PC-9 (cell line): ENCODE measurements around the gene TXLNA.

Source experiments
- EZH2 ChIP-seq: fragments of 200-600 bp; sonication (generic); IDR thresholded peaks from 2 replicates; pipeline ENCODE4 v1.8.0; 2017; ENCODE audit warnings: antibody characterized with exemption, low read depth
- TF ChIP-seq, protein P1 (sequence below): fragments of 200-600 bp; sonication (generic); conservative IDR thresholded peaks from 2 replicates; pipeline ENCODE4 v1.6.1; 2017; ENCODE audit warnings: mixed run types, antibody characterized with exemption, mild to moderate bottlenecking, moderate library complexity

DNA sequence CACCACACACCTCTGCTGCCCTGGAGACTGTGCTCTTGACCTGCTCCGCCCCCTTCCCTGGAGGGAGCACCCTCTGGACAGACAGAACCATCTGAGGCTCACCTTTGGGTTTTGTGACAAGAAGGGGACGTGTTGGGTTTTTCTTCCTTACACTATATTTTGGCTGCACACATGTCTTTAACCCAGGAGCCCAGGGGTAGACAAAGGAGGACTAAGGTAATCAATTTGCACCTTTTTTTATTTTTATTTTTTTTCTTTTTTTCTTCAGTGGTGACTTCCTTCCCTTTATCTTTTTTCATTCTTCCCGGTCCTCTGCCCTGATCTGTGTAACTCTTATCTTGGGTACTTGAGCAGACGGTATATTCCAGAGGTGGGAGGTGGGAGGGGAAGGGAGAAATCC lies 8.5 kb upstream of the TXLNA start:
- TF ChIP-seq, protein P1, sequence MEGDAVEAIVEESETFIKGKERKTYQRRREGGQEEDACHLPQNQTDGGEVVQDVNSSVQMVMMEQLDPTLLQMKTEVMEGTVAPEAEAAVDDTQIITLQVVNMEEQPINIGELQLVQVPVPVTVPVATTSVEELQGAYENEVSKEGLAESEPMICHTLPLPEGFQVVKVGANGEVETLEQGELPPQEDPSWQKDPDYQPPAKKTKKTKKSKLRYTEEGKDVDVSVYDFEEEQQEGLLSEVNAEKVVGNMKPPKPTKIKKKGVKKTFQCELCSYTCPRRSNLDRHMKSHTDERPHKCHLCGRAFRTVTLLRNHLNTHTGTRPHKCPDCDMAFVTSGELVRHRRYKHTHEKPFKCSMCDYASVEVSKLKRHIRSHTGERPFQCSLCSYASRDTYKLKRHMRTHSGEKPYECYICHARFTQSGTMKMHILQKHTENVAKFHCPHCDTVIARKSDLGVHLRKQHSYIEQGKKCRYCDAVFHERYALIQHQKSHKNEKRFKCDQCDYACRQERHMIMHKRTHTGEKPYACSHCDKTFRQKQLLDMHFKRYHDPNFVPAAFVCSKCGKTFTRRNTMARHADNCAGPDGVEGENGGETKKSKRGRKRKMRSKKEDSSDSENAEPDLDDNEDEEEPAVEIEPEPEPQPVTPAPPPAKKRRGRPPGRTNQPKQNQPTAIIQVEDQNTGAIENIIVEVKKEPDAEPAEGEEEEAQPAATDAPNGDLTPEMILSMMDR = no peak
- TF ChIP-seq EZH2 = no peak
